ENCODE results near the gene PDLIM3.

GRCh38 chr4:185548587-185548986 lies 13.3 kb upstream of the PDLIM3 start:
- TF ChIP-seq CTCF (IDR thresholded peaks at IDR 0.05) (no peak), POLR2A (IDR thresholded peaks at IDR 0.05) (no peak)
